CD14-positive monocyte (primary cell): ENCODE results near the gene NFATC1. TPM values are rescaled to one million over a fixed set of nuclear protein-coding genes. Genes with fewer than 3 reads are reported as not detected.

Experiments used
- DNase-seq, 3 donors: peaks; one replicate each; pipeline ENCODE4 v3.0.0-alpha.2; 2011 to 2022
- H2AFZ ChIP-seq: 2 replicates; pipeline ENCODE4 v1.6.0; 2012; ENCODE audit warnings: mild to moderate bottlenecking, low read depth, low read length, inconsistent platforms; ENCODE audit not compliant: insufficient read depth, poor library complexity, severe bottlenecking
- H3K27ac ChIP-seq, 2 donors: 1 replicate in 1 of 2; 2 replicates in 1 of 2; pipeline ENCODE4 v1.5.1; 2012 to 2013; ENCODE audit warnings: low read length in 2 of 2, control low read depth in 1 of 2, inconsistent platforms in 1 of 2, low read depth in 1 of 2, mild to moderate bottlenecking in 1 of 2
- H3K27me3 ChIP-seq, 2 donors: one replicate each; pipeline versions ENCODE4 v1.6.0 to v1.6.1; 2011 to 2013; ENCODE audit warnings: low read length in 2 of 2; ENCODE audit not compliant: control insufficient read depth in 2 of 2, insufficient read depth in 2 of 2
- H3K36me3 ChIP-seq, 2 donors: replicated peaks in 1 of 2; 1 replicate in 1 of 2; 2 replicates in 1 of 2; pipeline versions ENCODE4 v1.5.1 to v1.6.1; 2012 to 2013; ENCODE audit warnings: low read length in 2 of 2, control low read depth in 1 of 2, inconsistent platforms in 1 of 2, mild to moderate bottlenecking in 1 of 2; ENCODE audit not compliant: insufficient read depth in 2 of 2, control insufficient read depth in 1 of 2
- H3K4me1 ChIP-seq, 2 donors: 1 replicate in 1 of 2; 2 replicates in 1 of 2; pipeline versions ENCODE4 v1.5.1 to v1.6.1; 2012 to 2013; ENCODE audit warnings: low read length in 2 of 2, control low read depth in 1 of 2, inconsistent platforms in 1 of 2, mild to moderate bottlenecking in 1 of 2, moderate library complexity in 1 of 2; ENCODE audit not compliant: insufficient read depth in 2 of 2, control insufficient read depth in 1 of 2
- H3K4me2 ChIP-seq: replicated peaks from 2 replicates; pipeline ENCODE3; 2012; ENCODE audit warnings: low read length, moderate library complexity, mild to moderate bottlenecking; ENCODE audit not compliant: poor library complexity, severe bottlenecking; ENCODE audit errors: extremely low read depth
- H3K4me3 ChIP-seq, 3 experiments: fragments of 200-600 bp in 1 of 3; sonication (generic) in 1 of 3; replicated peaks in 1 of 3; 1 replicate in 2 of 3; 2 replicates in 1 of 3; pipeline ENCODE4 v1.5.1; 2011 to 2013; ENCODE audit warnings: low read length in 3 of 3, mild to moderate bottlenecking in 3 of 3, control low read depth in 2 of 3, low read depth in 2 of 3, inconsistent platforms in 1 of 3, moderate library complexity in 1 of 3
- H3K79me2 ChIP-seq: 2 replicates; pipeline ENCODE4 v1.6.0; 2012; ENCODE audit warnings: mild to moderate bottlenecking, control low read depth, inconsistent platforms, low read length, moderate library complexity; ENCODE audit not compliant: insufficient read depth
- H3K9ac ChIP-seq: 2 replicates; pipeline ENCODE4 v1.6.0; 2017; ENCODE audit warnings: low read length, mild to moderate bottlenecking; ENCODE audit not compliant: insufficient read depth, poor library complexity, severe bottlenecking
- H3K9me3 ChIP-seq, 2 donors: replicated peaks in 1 of 2; 1 replicate in 1 of 2; 2 replicates in 1 of 2; pipeline versions ENCODE4 v1.5.1 to v1.6.1; 2012 to 2013; ENCODE audit warnings: low read length in 2 of 2, control low read depth in 1 of 2; ENCODE audit not compliant: control insufficient read depth in 1 of 2, insufficient read depth in 1 of 2
- H4K20me1 ChIP-seq: 2 replicates; pipeline ENCODE4 v1.6.0; 2012; ENCODE audit warnings: mild to moderate bottlenecking, low read length, control low read depth, moderate library complexity; ENCODE audit not compliant: insufficient read depth
- H3K27ac Mint-ChIP-seq, 7 donors: one replicate each; pipeline ENCODE4 v1.8.0; 2020; ENCODE audit warnings: mild to moderate bottlenecking in 7 of 7, mixed read lengths in 7 of 7, moderate library complexity in 6 of 7, inconsistent platforms in 2 of 7
- H3K27me3 Mint-ChIP-seq, 3 donors: one replicate each; pipeline ENCODE4 v1.8.0; 2021 to 2022; ENCODE audit warnings: low read depth in 3 of 3, mild to moderate bottlenecking in 3 of 3, mixed read lengths in 3 of 3, moderate library complexity in 3 of 3, inconsistent platforms in 1 of 3
- H3K36me3 Mint-ChIP-seq, 2 donors: one replicate each; pipeline ENCODE4 v1.8.0; 2020; ENCODE audit warnings: mixed read lengths in 2 of 2, inconsistent platforms in 1 of 2, mild to moderate bottlenecking in 1 of 2
- H3K4me1 Mint-ChIP-seq: one replicate; pipeline ENCODE4 v1.8.0; 2020; ENCODE audit warnings: mild to moderate bottlenecking, mixed read lengths
- H3K4me3 Mint-ChIP-seq, 2 donors: one replicate each; pipeline ENCODE4 v1.8.0; 2020; ENCODE audit warnings: mild to moderate bottlenecking in 2 of 2, mixed read lengths in 2 of 2, moderate library complexity in 1 of 2
- H3K9me3 Mint-ChIP-seq, 7 donors: one replicate each; pipeline ENCODE4 v1.8.0; 2020 to 2022; ENCODE audit warnings: mixed read lengths in 7 of 7, mild to moderate bottlenecking in 6 of 7, moderate library complexity in 6 of 7, inconsistent platforms in 2 of 7
- WGBS: methylation state at CpG from one replicate; pipeline ENCODE4 v1.1.5; 2013; ENCODE audit warnings: missing lambda C conversion rate; ENCODE audit not compliant: insufficient coverage; 5-methylcytosine and 5-hydroxymethylcytosine counted together
- intact Hi-C, 2 donors: fragments of 100-400 bp; cut with micrococcal nuclease; formaldehyde crosslinking; loops; one replicate each; pipeline versions ENCODE4 v1.15.0 to v1.15.1; 2023
- polyA plus RNA-seq, 3 donors: library from polyadenylated mRNA; depleted of rRNA in 1 of 3; unstranded in 2 of 3; stranded (reverse) in 1 of 3; fragments of 300-500 nt in 2 of 3; fragments of >200 nt in 1 of 3; fragmentation: Illumina TruSeq in 2 of 3; gene quantifications; 1 replicate in 2 of 3; 2 replicates in 1 of 3; pipeline ENCODE4 v1.2.3, GENCODE V29; 2012 to 2021
- TF ChIP-seq, protein P1 (sequence below): fragments of 200-600 bp; IDR thresholded peaks from one replicate; pipeline ENCODE4 v1.8.0; 2022; ENCODE audit warnings: antibody characterized with exemption, mild to moderate bottlenecking

NFATC1 gene
- polyA plus RNA-seq, 3 donors = 7.8 to 10.7 (median 8.3) TPM

DNA sequence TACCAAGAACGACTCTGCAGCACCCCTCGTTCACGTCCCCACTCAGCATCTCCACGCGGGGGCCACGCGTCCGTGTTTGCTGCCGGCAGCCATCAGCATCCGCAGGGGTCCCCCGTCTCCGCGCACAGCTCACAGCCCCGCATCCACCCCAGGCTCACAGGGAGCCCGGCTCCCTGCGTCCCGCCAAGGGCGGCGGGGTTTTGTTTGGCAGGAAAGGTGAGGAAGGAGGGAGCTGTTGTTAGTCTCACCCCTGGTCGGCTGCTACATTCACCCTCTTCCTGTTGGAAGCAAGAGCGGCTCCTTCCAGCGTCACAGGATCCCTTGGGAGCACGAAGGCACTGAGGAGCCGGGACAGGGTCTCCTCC, 152.9 kb downstream of the NFATC1 start:
- Histone ChIP-seq H3K9ac (no peak overlapping the region), H3K79me2 (no peaks in the 10 kb centered on the region), H3K4me3 (no peak overlapping the region), H4K20me1 (no peaks in the 10 kb centered on the region), H3K27ac (no peak overlapping the region), H3K27me3 (no peaks in the 10 kb centered on the region), H2AFZ (no peak overlapping the region), H3K4me2 (no peak overlapping the region), H3K9me3 (no peaks in the 10 kb centered on the region), H3K4me1 (no peaks in the 10 kb centered on the region), H3K36me3 (no peaks in the 10 kb centered on the region)
- H3K27ac Mint-ChIP-seq = no peak overlapping the region
- intact Hi-C loops = no loop called here
- H3K9me3 Mint-ChIP-seq = peaks cover 0 to 3% (median 0%) of the 10 kb centered on the region in 7 donors
- no peaks in the 10 kb centered on the region for H3K4me1 Mint-ChIP-seq
- no peaks in the 10 kb centered on the region for H3K36me3 Mint-ChIP-seq
- 92% methylated on average over 13 of the region's 24 CpGs for WGBS
- H3K4me3 Mint-ChIP-seq = no peak overlapping the region
- TF ChIP-seq, protein P1, sequence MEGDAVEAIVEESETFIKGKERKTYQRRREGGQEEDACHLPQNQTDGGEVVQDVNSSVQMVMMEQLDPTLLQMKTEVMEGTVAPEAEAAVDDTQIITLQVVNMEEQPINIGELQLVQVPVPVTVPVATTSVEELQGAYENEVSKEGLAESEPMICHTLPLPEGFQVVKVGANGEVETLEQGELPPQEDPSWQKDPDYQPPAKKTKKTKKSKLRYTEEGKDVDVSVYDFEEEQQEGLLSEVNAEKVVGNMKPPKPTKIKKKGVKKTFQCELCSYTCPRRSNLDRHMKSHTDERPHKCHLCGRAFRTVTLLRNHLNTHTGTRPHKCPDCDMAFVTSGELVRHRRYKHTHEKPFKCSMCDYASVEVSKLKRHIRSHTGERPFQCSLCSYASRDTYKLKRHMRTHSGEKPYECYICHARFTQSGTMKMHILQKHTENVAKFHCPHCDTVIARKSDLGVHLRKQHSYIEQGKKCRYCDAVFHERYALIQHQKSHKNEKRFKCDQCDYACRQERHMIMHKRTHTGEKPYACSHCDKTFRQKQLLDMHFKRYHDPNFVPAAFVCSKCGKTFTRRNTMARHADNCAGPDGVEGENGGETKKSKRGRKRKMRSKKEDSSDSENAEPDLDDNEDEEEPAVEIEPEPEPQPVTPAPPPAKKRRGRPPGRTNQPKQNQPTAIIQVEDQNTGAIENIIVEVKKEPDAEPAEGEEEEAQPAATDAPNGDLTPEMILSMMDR = no peak
- peaks cover 3 to 6% (median 5%) of the 10 kb centered on the region in 3 donors for H3K27me3 Mint-ChIP-seq
- no peak for DNase-seq

DNA sequence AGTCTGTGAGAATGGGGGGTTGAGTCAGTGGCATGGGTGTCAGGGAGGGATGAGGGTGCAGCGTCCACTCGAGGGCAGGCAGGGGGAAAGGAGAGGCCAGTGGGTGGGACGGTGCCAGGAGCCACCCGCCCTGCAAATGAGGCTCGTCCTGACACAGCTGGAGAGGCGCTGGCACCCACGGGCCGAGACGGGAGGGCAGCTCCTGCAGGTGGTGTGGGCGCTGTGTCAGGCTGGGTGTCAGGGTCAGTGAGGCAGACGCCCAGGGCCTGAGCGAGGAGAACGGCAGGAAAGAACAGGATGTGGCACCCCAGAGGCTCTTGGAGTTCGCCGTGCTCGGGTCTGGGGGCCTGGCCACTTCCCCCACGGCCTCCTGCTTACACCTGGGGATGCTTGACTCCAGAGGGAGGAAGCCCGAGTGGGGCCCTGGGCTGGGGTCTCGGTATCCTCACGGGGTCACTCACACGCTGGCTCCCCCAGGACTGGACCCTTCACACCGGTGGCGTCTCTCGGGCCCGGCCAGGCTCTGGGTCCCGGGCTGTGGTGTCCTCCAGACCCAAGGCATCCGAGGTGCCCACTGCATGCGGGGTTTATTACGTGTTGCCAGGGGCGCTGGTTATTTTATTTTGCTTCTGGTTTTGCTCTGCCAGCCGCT, 153.4 kb downstream of the NFATC1 start:
- Histone ChIP-seq H4K20me1 (no peaks in the 10 kb centered on the region), H3K36me3 (no peaks in the 10 kb centered on the region), H3K4me1 (no peaks in the 10 kb centered on the region), H3K4me2 (no peak overlapping the region), H3K9ac (no peak overlapping the region), H3K4me3 (no peak overlapping the region), H3K27me3 (no peaks in the 10 kb centered on the region), H3K27ac (no peak overlapping the region), H2AFZ (no peak overlapping the region), H3K79me2 (no peaks in the 10 kb centered on the region), H3K9me3 (no peaks in the 10 kb centered on the region)
- no peak for DNase-seq
- Mint-ChIP-seq H3K9me3 (peaks cover 0 to 3% (median 0%) of the 10 kb centered on the region in 7 donors), H3K4me1 (no peaks in the 10 kb centered on the region), H3K4me3 (no peak overlapping the region), H3K36me3 (no peaks in the 10 kb centered on the region), H3K27ac (peak overlapping the region in 1 of 7 donors; percentile 20), H3K27me3 (peaks cover 3 to 6% (median 5%) of the 10 kb centered on the region in 3 donors)
- intact Hi-C loops = no loop called here
- WGBS = 86% methylated on average over 31 of the region's 31 CpGs
- TF ChIP-seq, protein P1 = no peak
